Ishikawa (cell line): ENCODE data around the gene MESP2.

Experiments
- CEBPB ChIP-seq: IDR thresholded peaks from 2 replicates; pipeline ENCODE4 v1.6.1; 2012
- CREB1 ChIP-seq: IDR thresholded peaks from 2 replicates; pipeline ENCODE4 v1.6.1; 2012; ENCODE audit warnings: low read depth
- EGR1 ChIP-seq: IDR thresholded peaks from 2 replicates; pipeline ENCODE4 v1.6.1; 2012
- EP300 ChIP-seq: IDR thresholded peaks from 2 replicates; pipeline ENCODE4 v1.6.1; 2012; ENCODE audit warnings: borderline replicate concordance
- MAX ChIP-seq: IDR thresholded peaks from 2 replicates; pipeline ENCODE4 v1.6.1; 2012
- NFIC ChIP-seq: IDR thresholded peaks from 2 replicates; pipeline ENCODE4 v1.6.1; 2012
- RAD21 ChIP-seq: IDR thresholded peaks from 2 replicates; pipeline ENCODE4 v1.6.1; 2012; ENCODE audit warnings: low read depth
- REST ChIP-seq: IDR thresholded peaks from 2 replicates; pipeline ENCODE4 v1.6.1; 2012; ENCODE audit warnings: low read depth, mild to moderate bottlenecking
- TAF1 ChIP-seq: IDR thresholded peaks from 2 replicates; pipeline ENCODE4 v1.6.1; 2012; ENCODE audit warnings: low read depth, mild to moderate bottlenecking
- TCF12 ChIP-seq: IDR thresholded peaks from 2 replicates; pipeline ENCODE4 v1.6.1; 2012; ENCODE audit warnings: low read depth
- USF1 ChIP-seq: IDR thresholded peaks from 2 replicates; pipeline ENCODE4 v1.6.1; 2012
- YY1 ChIP-seq: IDR thresholded peaks from 2 replicates; pipeline ENCODE4 v1.6.1; 2012; ENCODE audit warnings: low read depth
- ZBTB7A ChIP-seq: IDR thresholded peaks from 2 replicates; pipeline ENCODE4 v1.6.1; 2012; ENCODE audit warnings: low read depth

- TF ChIP-seq EP300 = peak; percentile 34; the same call in 1 of the 2 replicates
- no peak for TF ChIP-seq EGR1
- TF ChIP-seq NFIC = no peak
- TF ChIP-seq REST = no peak
- no peak for TF ChIP-seq CREB1
- peak; percentile 42; the same call in 1 of the 2 replicates for TF ChIP-seq MAX
- TF ChIP-seq RAD21 = no peak
- TF ChIP-seq YY1 = 0 out of 2 replicates have a peak, but pooled peaks have one; percentile 31
- TF ChIP-seq TAF1 = no peak
- no peak for TF ChIP-seq USF1
- no peak for TF ChIP-seq CEBPB
- TF ChIP-seq ZBTB7A = no peak
- TF ChIP-seq TCF12 = no peak
These were observed 5.9 kb downstream of the MESP2 start for GRCh38 chr15:89781891-89782618.
